Liver (tissue), 9 donors: ENCODE results near the gene TBC1D5. TPM values are rescaled to one million over a fixed set of nuclear protein-coding genes. Genes with fewer than 3 reads are reported as not detected.

Source experiments
- DNase-seq: peaks from one replicate; pipeline ENCODE4 v3.0.0-alpha.2; 2017; ENCODE audit warnings: low spot score
- H3K27ac ChIP-seq, 2 donors: one replicate each; pipeline ENCODE4 v1.7.0; 2013; ENCODE audit warnings: inconsistent platforms in 2 of 2, low read length in 2 of 2, control low read depth in 1 of 2, low read depth in 1 of 2, mild to moderate bottlenecking in 1 of 2
- H3K27me3 ChIP-seq, 4 donors: one replicate each; pipeline versions ENCODE4 v1.6.1 to v1.7.0; 2013; ENCODE audit warnings: low read length in 3 of 4, inconsistent platforms in 1 of 4, mild to moderate bottlenecking in 1 of 4, moderate library complexity in 1 of 4; ENCODE audit not compliant: control insufficient read depth in 4 of 4, insufficient read depth in 4 of 4
- H3K36me3 ChIP-seq, 4 donors: one replicate each; pipeline versions ENCODE4 v1.6.1 to v1.7.0; 2013; ENCODE audit warnings: low read length in 3 of 4, mild to moderate bottlenecking in 3 of 4, low read depth in 1 of 4, moderate library complexity in 1 of 4; ENCODE audit not compliant: control insufficient read depth in 4 of 4, insufficient read depth in 3 of 4
- H3K4me1 ChIP-seq, 4 donors: one replicate each; pipeline versions ENCODE4 v1.6.1 to v1.7.0; 2013; ENCODE audit warnings: low read length in 3 of 4, mild to moderate bottlenecking in 3 of 4, moderate library complexity in 1 of 4; ENCODE audit not compliant: control insufficient read depth in 4 of 4, insufficient read depth in 4 of 4
- H3K4me3 ChIP-seq, 3 donors: one replicate each; pipeline versions ENCODE4 v1.6.1 to v1.7.0; 2013; ENCODE audit warnings: low read length in 3 of 3, control low read depth in 1 of 3, low read depth in 1 of 3, mild to moderate bottlenecking in 1 of 3
- H3K9ac ChIP-seq, 2 donors: one replicate each; pipeline ENCODE4 v1.7.0; 2013; ENCODE audit warnings: low read length in 2 of 2, mild to moderate bottlenecking in 2 of 2, moderate library complexity in 2 of 2, control low read depth in 1 of 2, low read depth in 1 of 2
- H3K9me3 ChIP-seq, 4 donors: one replicate each; pipeline versions ENCODE4 v1.6.1 to v1.7.0; 2013; ENCODE audit warnings: low read length in 3 of 4; ENCODE audit not compliant: control insufficient read depth in 4 of 4
- ATF3 ChIP-seq: IDR thresholded peaks from 2 replicates; pipeline ENCODE4 v1.6.1; 2016; ENCODE audit warnings: antibody characterized with exemption
- EGR1 ChIP-seq, 2 donors: IDR thresholded peaks; 2 replicates each; pipeline ENCODE4 v1.6.1; 2016 to 2018; ENCODE audit warnings: antibody characterized with exemption in 2 of 2, low read depth in 2 of 2
- FOXA1 ChIP-seq: IDR thresholded peaks from 2 replicates; pipeline ENCODE4 v1.6.1; 2016; ENCODE audit warnings: antibody characterized with exemption
- FOXA2 ChIP-seq: IDR thresholded peaks from 2 replicates; pipeline ENCODE4 v1.6.1; 2016; ENCODE audit warnings: antibody characterized with exemption
- GABPA ChIP-seq, 2 donors: IDR thresholded peaks in 1 of 2; conservative IDR thresholded peaks in 1 of 2; 2 replicates each; pipeline ENCODE4 v1.6.1; 2016; ENCODE audit warnings: antibody characterized with exemption in 2 of 2, mild to moderate bottlenecking in 1 of 2, moderate library complexity in 1 of 2
- HNF4A ChIP-seq, 2 donors: conservative IDR thresholded peaks; 2 replicates each; pipeline ENCODE4 v1.6.1; 2016; ENCODE audit warnings: antibody characterized with exemption in 2 of 2, mild to moderate bottlenecking in 2 of 2
- HNF4G ChIP-seq: IDR thresholded peaks from 2 replicates; pipeline ENCODE4 v1.6.1; 2016; ENCODE audit warnings: antibody characterized with exemption
- JUND ChIP-seq, 2 donors: IDR thresholded peaks; 2 replicates each; pipeline ENCODE4 v1.6.1; 2016; ENCODE audit warnings: antibody characterized with exemption in 2 of 2
- MAX ChIP-seq: IDR thresholded peaks from 2 replicates; pipeline ENCODE4 v1.6.1; 2016; ENCODE audit warnings: antibody characterized with exemption
- NR2F2 ChIP-seq: IDR thresholded peaks from 2 replicates; pipeline ENCODE4 v1.6.1; 2016; ENCODE audit warnings: antibody characterized with exemption
- RAD21 ChIP-seq, 2 donors: IDR thresholded peaks; 2 replicates each; pipeline ENCODE4 v1.6.1; 2016; ENCODE audit warnings: antibody characterized with exemption in 2 of 2, mild to moderate bottlenecking in 2 of 2
- RXRA ChIP-seq, 2 donors: IDR thresholded peaks; 2 replicates each; pipeline ENCODE4 v1.6.1; 2017 to 2018; ENCODE audit warnings: antibody characterized with exemption in 2 of 2, mild to moderate bottlenecking in 1 of 2
- SP1 ChIP-seq: IDR thresholded peaks from 2 replicates; pipeline ENCODE4 v1.6.1; 2018; ENCODE audit warnings: antibody characterized with exemption, mild to moderate bottlenecking
- TAF1 ChIP-seq: conservative IDR thresholded peaks from 2 replicates; pipeline ENCODE4 v1.6.1; 2016; ENCODE audit warnings: antibody characterized with exemption, mild to moderate bottlenecking
- YY1 ChIP-seq: IDR thresholded peaks from 2 replicates; pipeline ENCODE4 v1.6.1; 2016; ENCODE audit warnings: antibody characterized with exemption, mild to moderate bottlenecking
- ZBTB33 ChIP-seq: IDR thresholded peaks from 2 replicates; pipeline ENCODE4 v1.6.1; 2016; ENCODE audit warnings: antibody characterized with exemption
- WGBS: extraction: QIAGEN DNeasy Blood & Tissue Kit; methylation state at CpG from one replicate; pipeline ENCODE4 v1.1.7; 2013; 5-methylcytosine and 5-hydroxymethylcytosine counted together
- polyA plus RNA-seq, 2 donors: library from polyadenylated mRNA; stranded (reverse) in 1 of 2; unstranded in 1 of 2; fragments of 200-250 nt in 1 of 2; fragments of >200 nt in 1 of 2; fragmentation: Nextera tagmentation in 1 of 2; extraction: Ambion mirVana in 1 of 2; gene quantifications; one replicate each; pipeline versions ENCODE4 v1.2.1 to v1.2.3, GENCODE V29; 2013 to 2015
- total RNA-seq, 2 donors: library from RNA; depleted of rRNA; stranded (reverse); fragments of >200 nt; gene quantifications; one replicate each; pipeline ENCODE4 v1.2.3, GENCODE V29; 2014
- TF ChIP-seq, protein P1 (sequence below): IDR thresholded peaks from 2 replicates; pipeline ENCODE4 v1.6.1; 2016; ENCODE audit warnings: antibody characterized with exemption, mild to moderate bottlenecking
- TF ChIP-seq, protein P2 (sequence below): fragments of 150-350 bp; IDR thresholded peaks from 2 replicates; pipeline ENCODE4 v1.5.1; 2017; ENCODE audit warnings: improper control_type of control experiment, low read depth, low read length; ENCODE audit not compliant: missing input control
- donor health status: healthy.
- donor health status: healthy.
- donor health status: healthy.
- donor health status: healthy.
- donor health status: healthy.

The TBC1D5 gene
- total and polyA plus RNA-seq, 4 donors, result 9.1 to 45.6 (median 25.6) TPM

GRCh38 chr3:17733768-17734167, 8.7 kb downstream of the TBC1D5 start:
- 91% methylated on average over 2 of the region's 2 CpGs for WGBS

More at GRCh38 chr3:17733768-17734167, 8.7 kb downstream of the TBC1D5 start:
- DNase-seq, result no peak
- Histone ChIP-seq H3K4me1 (peaks cover 0 to 2% (median 0%) of the 10 kb centered on the region in 4 donors), H3K4me3 (no peak overlapping the region), H3K27ac (no peak overlapping the region), H3K9ac (no peak overlapping the region), H3K36me3 (peaks cover 0 to 4% (median 0%) of the 10 kb centered on the region in 4 donors), H3K27me3 (no peaks in the 10 kb centered on the region), H3K9me3 (no peaks in the 10 kb centered on the region)
- TF ChIP-seq, protein P1, sequence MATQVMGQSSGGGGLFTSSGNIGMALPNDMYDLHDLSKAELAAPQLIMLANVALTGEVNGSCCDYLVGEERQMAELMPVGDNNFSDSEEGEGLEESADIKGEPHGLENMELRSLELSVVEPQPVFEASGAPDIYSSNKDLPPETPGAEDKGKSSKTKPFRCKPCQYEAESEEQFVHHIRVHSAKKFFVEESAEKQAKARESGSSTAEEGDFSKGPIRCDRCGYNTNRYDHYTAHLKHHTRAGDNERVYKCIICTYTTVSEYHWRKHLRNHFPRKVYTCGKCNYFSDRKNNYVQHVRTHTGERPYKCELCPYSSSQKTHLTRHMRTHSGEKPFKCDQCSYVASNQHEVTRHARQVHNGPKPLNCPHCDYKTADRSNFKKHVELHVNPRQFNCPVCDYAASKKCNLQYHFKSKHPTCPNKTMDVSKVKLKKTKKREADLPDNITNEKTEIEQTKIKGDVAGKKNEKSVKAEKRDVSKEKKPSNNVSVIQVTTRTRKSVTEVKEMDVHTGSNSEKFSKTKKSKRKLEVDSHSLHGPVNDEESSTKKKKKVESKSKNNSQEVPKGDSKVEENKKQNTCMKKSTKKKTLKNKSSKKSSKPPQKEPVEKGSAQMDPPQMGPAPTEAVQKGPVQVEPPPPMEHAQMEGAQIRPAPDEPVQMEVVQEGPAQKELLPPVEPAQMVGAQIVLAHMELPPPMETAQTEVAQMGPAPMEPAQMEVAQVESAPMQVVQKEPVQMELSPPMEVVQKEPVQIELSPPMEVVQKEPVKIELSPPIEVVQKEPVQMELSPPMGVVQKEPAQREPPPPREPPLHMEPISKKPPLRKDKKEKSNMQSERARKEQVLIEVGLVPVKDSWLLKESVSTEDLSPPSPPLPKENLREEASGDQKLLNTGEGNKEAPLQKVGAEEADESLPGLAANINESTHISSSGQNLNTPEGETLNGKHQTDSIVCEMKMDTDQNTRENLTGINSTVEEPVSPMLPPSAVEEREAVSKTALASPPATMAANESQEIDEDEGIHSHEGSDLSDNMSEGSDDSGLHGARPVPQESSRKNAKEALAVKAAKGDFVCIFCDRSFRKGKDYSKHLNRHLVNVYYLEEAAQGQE, result no peak
- TF ChIP-seq ZBTB33, result no peak
- TF ChIP-seq EGR1 (IDR thresholded peaks at IDR 0.05; ENCODE audit: low read depth in 2 of 2), result no peak
- no peak for TF ChIP-seq SP1
- no peak for TF ChIP-seq FOXA1
- TF ChIP-seq YY1, result no peak
- no peak for TF ChIP-seq TAF1
- no peak for TF ChIP-seq HNF4A (conservative IDR thresholded peaks at IDR 0.05)
- TF ChIP-seq RAD21 (IDR thresholded peaks at IDR 0.05), result no peak
- TF ChIP-seq, protein P2, sequence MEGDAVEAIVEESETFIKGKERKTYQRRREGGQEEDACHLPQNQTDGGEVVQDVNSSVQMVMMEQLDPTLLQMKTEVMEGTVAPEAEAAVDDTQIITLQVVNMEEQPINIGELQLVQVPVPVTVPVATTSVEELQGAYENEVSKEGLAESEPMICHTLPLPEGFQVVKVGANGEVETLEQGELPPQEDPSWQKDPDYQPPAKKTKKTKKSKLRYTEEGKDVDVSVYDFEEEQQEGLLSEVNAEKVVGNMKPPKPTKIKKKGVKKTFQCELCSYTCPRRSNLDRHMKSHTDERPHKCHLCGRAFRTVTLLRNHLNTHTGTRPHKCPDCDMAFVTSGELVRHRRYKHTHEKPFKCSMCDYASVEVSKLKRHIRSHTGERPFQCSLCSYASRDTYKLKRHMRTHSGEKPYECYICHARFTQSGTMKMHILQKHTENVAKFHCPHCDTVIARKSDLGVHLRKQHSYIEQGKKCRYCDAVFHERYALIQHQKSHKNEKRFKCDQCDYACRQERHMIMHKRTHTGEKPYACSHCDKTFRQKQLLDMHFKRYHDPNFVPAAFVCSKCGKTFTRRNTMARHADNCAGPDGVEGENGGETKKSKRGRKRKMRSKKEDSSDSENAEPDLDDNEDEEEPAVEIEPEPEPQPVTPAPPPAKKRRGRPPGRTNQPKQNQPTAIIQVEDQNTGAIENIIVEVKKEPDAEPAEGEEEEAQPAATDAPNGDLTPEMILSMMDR, result no peak
- TF ChIP-seq HNF4G, result no peak
- no peak for TF ChIP-seq GABPA (IDR thresholded peaks at IDR 0.05 in 1 of 2, conservative IDR thresholded peaks at IDR 0.05 in 1 of 2)
- no peak for TF ChIP-seq MAX
- TF ChIP-seq JUND (IDR thresholded peaks at IDR 0.05), result no peak
- no peak for TF ChIP-seq ATF3
- no peak for TF ChIP-seq RXRA (IDR thresholded peaks at IDR 0.05)
- no peak for TF ChIP-seq FOXA2
- no peak for TF ChIP-seq NR2F2
